Effector CD4-positive, alpha-beta T cell (primary cell): ENCODE data around the gene UBXN7.
"Not testable (repeated sequence)": the region's sequence is repeated elsewhere in the genome, so short reads cannot be mapped to it uniquely, and the experiment has no call there.

Source experiments
- DNase-seq: peaks from one replicate; pipeline ENCODE4 v3.0.0-alpha.2; 2020

The UBXN7 gene

GRCh38 chr3:196354132-196354531, 78.1 kb downstream of the UBXN7 start:
- DNase-seq = no peak

- no peak for DNase-seq
These were observed 80.7 kb downstream of the UBXN7 start for GRCh38 chr3:196351541-196351940.

GRCh38 chr3:196350067-196350466, 82.2 kb downstream of the UBXN7 start:
- DNase-seq = no peak

GRCh38 chr3:196348698-196349097, 83.5 kb downstream of the UBXN7 start:
- no peak for DNase-seq

- DNase-seq = no peak
These were observed 87.6 kb downstream of the UBXN7 start for GRCh38 chr3:196344663-196345062.

- not testable (repeated sequence) for DNase-seq
These were observed 88.3 kb downstream of the UBXN7 start for GRCh38 chr3:196343917-196344316.

GRCh38 chr3:196341137-196341536, 91.1 kb downstream of the UBXN7 start:
- DNase-seq = no peak

GRCh38 chr3:196340466-196340865, 91.8 kb downstream of the UBXN7 start:
- no peak for DNase-seq

- DNase-seq = no peak
These were observed 92.6 kb downstream of the UBXN7 start for GRCh38 chr3:196339493-196340254.

GRCh38 chr3:196339044-196339443, 93.2 kb downstream of the UBXN7 start:
- no peak for DNase-seq

- no peak for DNase-seq
These were observed 95.7 kb downstream of the UBXN7 start for GRCh38 chr3:196336319-196337145.

- no peak for DNase-seq
These were observed 96.7 kb downstream of the UBXN7 start for GRCh38 chr3:196335503-196335948.

- DNase-seq = no peak
These were observed 97.2 kb downstream of the UBXN7 start for GRCh38 chr3:196334982-196335381.

- DNase-seq = no peak
These were observed 100.1 kb downstream of the UBXN7 start for GRCh38 chr3:196332168-196332567.

GRCh38 chr3:196327405-196327804, 104.8 kb downstream of the UBXN7 start:
- no peak for DNase-seq

- no peak for DNase-seq
These were observed 105.3 kb downstream of the UBXN7 start for GRCh38 chr3:196326936-196327335.

- no peak for DNase-seq
These were observed 108.5 kb downstream of the UBXN7 start for GRCh38 chr3:196323691-196324090.

- DNase-seq = no peak
These were observed 109.2 kb downstream of the UBXN7 start for GRCh38 chr3:196323016-196323415.

- DNase-seq = no peak
These were observed 111.1 kb downstream of the UBXN7 start for GRCh38 chr3:196321162-196321561.

GRCh38 chr3:196320137-196320536, 112.1 kb downstream of the UBXN7 start:
- DNase-seq = no peak

- DNase-seq = peak; percentile 80
These were observed 114.3 kb downstream of the UBXN7 start, which contains the start of gene DYNLT2B for GRCh38 chr3:196317687-196318467. Gene DYNLT2B, minus strand, starts transcription at chr3:196318240. Its CDS starts 88 bp downstream, at chr3:196318152.

GRCh38 chr3:196316799-196317686, 115.2 kb downstream of the UBXN7 start:
- not testable (repeated sequence) for DNase-seq
